Left ventricle myocardium inferior (tissue), 1 donor: ENCODE results near the gene KDM4C. TPM values are rescaled to one million over a fixed set of nuclear protein-coding genes. Genes with fewer than 3 reads are reported as not detected.

Experiments used
- DNase-seq: peaks from one replicate; pipeline ENCODE4 v3.0.0-alpha.2; 2020
- H3K27ac ChIP-seq: fragments of 200-600 bp; replicated peaks from 2 replicates; pipeline ENCODE4 v1.8.0; 2021
- H3K27me3 ChIP-seq: fragments of 200-600 bp; 2 replicates; pipeline ENCODE4 v1.8.0; 2021; ENCODE audit warnings: low read depth
- H3K36me3 ChIP-seq: fragments of 200-600 bp; 2 replicates; pipeline ENCODE4 v1.8.0; 2021
- H3K4me1 ChIP-seq: fragments of 200-600 bp; 2 replicates; pipeline ENCODE4 v1.8.0; 2021
- H3K4me3 ChIP-seq: fragments of 200-600 bp; 2 replicates; pipeline ENCODE4 v1.8.0; 2021; ENCODE audit warnings: mild to moderate bottlenecking, moderate library complexity
- H3K9me3 ChIP-seq: fragments of 200-600 bp; replicated peaks from 2 replicates; pipeline ENCODE4 v1.8.0; 2021
- CTCF ChIP-seq: fragments of 200-600 bp; IDR thresholded peaks from 2 replicates; pipeline ENCODE4 v1.8.0; 2021; ENCODE audit warnings: antibody characterized with exemption, mild to moderate bottlenecking, borderline replicate concordance
- intact Hi-C: fragments of 100-400 bp; cut with micrococcal nuclease; formaldehyde crosslinking; loops from one replicate; pipeline ENCODE4 v1.11.0; 2022
- total RNA-seq: library from RNA; stranded (reverse); fragmentation: NEBNext Ultra II Directional; extraction: Animal tissue kit (Norgen Biotek cat#: 25700); gene quantifications from one replicate; pipeline ENCODE4 v1.2.1, GENCODE V29; 2021
- donor health status: DM: no; HTN: yes; CAD: no; lungs with severe emphysema.

KDM4C gene
- total RNA-seq, 1 donor from 2014 or later = 14.1 TPM

- H3K27me3 ChIP-seq = no peaks in the 10 kb centered on the region
- H3K4me3 ChIP-seq = no peak overlapping the region
- no peaks in the 10 kb centered on the region for H3K9me3 ChIP-seq
- peaks cover 1% of the 10 kb centered on the region for H3K4me1 ChIP-seq
- H3K36me3 ChIP-seq = peaks cover 9% of the 10 kb centered on the region
- H3K27ac ChIP-seq = no peak overlapping the region
- no peak for DNase-seq
- intact Hi-C loops = no loop called here
- no peak for TF ChIP-seq CTCF
These were observed 58.8 kb downstream of the KDM4C start for GRCh38 chr9:6816581-6816980.

DNA sequence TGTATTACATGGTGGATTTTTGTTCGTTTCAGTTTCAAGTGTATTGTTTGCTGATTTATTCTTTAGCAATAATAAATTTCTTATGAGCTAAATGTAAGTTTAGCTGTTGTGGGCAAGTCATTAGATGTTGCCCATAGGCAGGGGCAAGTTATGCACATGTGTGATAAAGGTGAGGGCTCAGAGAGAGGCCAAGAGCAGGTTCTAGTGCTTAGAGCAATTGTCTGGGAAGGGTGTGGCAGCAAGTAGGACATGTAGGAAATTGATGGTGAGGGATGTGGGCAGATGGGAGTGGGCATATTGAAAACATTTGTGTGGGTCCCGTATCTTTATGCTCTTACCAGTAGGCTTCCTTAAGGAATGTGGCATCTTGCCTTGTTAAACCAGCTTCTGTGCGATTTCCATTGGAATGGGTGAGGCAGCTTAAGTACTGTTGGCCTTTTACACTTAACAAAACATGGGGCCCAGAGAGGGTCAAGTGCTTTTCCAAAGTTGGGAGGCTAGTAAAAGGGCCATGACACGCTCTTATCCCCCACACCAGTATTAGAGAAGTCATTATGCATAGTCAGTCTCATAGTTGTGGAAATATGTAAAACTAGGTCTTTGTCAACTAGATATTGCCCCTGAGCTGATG, 60.6 kb downstream of the KDM4C start:
- H3K27ac ChIP-seq = no peak overlapping the region
- peaks cover 13% of the 10 kb centered on the region for H3K36me3 ChIP-seq
- TF ChIP-seq CTCF = no peak
- no peaks in the 10 kb centered on the region for H3K27me3 ChIP-seq
- H3K4me3 ChIP-seq = no peak overlapping the region
- H3K9me3 ChIP-seq = no peaks in the 10 kb centered on the region
- no peaks in the 10 kb centered on the region for H3K4me1 ChIP-seq
- DNase-seq = no peak
- intact Hi-C loops = no loop called here

GRCh38 chr9:6819112-6819511, 61.3 kb downstream of the KDM4C start:
- no peaks in the 10 kb centered on the region for H3K27me3 ChIP-seq
- no peaks in the 10 kb centered on the region for H3K4me1 ChIP-seq
- peaks cover 18% of the 10 kb centered on the region for H3K36me3 ChIP-seq
- H3K9me3 ChIP-seq = no peaks in the 10 kb centered on the region
- H3K27ac ChIP-seq = no peak overlapping the region
- no peak overlapping the region for H3K4me3 ChIP-seq
- no peak for DNase-seq
- intact Hi-C loops = no loop called here
- TF ChIP-seq CTCF = no peak

- DNase-seq = no peak
- peaks cover 18% of the 10 kb centered on the region for H3K36me3 ChIP-seq
- intact Hi-C loops = no loop called here
- H3K27ac ChIP-seq = no peak overlapping the region
- no peaks in the 10 kb centered on the region for H3K4me1 ChIP-seq
- no peak for TF ChIP-seq CTCF
- no peaks in the 10 kb centered on the region for H3K27me3 ChIP-seq
- no peaks in the 10 kb centered on the region for H3K9me3 ChIP-seq
- no peak overlapping the region for H3K4me3 ChIP-seq
These were observed 61.8 kb downstream of the KDM4C start for GRCh38 chr9:6819529-6819928.

GRCh38 chr9:6822696-6823095, 64.9 kb downstream of the KDM4C start:
- H3K27me3 ChIP-seq = no peaks in the 10 kb centered on the region
- H3K4me3 ChIP-seq = no peak overlapping the region
- H3K9me3 ChIP-seq = no peaks in the 10 kb centered on the region
- no peaks in the 10 kb centered on the region for H3K4me1 ChIP-seq
- no peak overlapping the region for H3K27ac ChIP-seq
- H3K36me3 ChIP-seq = peaks cover 10% of the 10 kb centered on the region
- DNase-seq = no peak
- no peak for TF ChIP-seq CTCF
- intact Hi-C loops = no loop called here
